ENCODE results near the gene SPDYE8.
"Not testable (repeated sequence)": the region's sequence is repeated elsewhere in the genome, so short reads cannot be mapped to it uniquely, and the experiment has no call there.

Gene SPDYE8

GRCh38 chr7:73029666-73030065 lies at the start of gene SPDYE8:
Gene SPDYE8, minus strand, starts transcription at chr7:73029766. Its CDS starts 1,800 bp downstream, at chr7:73027966.
- H3K27ac ChIP-seq, result not testable (repeated sequence)

- not testable (repeated sequence) for H3K27ac ChIP-seq
These were observed 28.2 kb upstream of the SPDYE8 start, which contains the start of gene SPDYE11 for GRCh38 chr7:73057811-73058210. Gene SPDYE11, minus strand, starts transcription at chr7:73057911. Its CDS starts 1,800 bp downstream, at chr7:73056111.

- peak overlapping the region; percentile 86 for H3K27ac ChIP-seq
These were observed 23.1 kb downstream of the SPDYE8 start for GRCh38 chr7:73006491-73006890.

- H3K27ac ChIP-seq, result peak overlapping the region; percentile 86
These were observed 23.7 kb downstream of the SPDYE8 start for GRCh38 chr7:73005693-73006447.

- H3K27ac ChIP-seq, result peak overlapping the region; percentile 86
These were observed 24.2 kb downstream of the SPDYE8 start for GRCh38 chr7:73005356-73005692.

- H3K27ac ChIP-seq, result not testable (repeated sequence)
These were observed 31.6 kb downstream of the SPDYE8 start for GRCh38 chr7:72997887-72998468.

GRCh38 chr7:72997447-72997846 lies 32.1 kb downstream of the SPDYE8 start:
- H3K27ac ChIP-seq, result not testable (repeated sequence)

GRCh38 chr7:72995484-72995883 lies 34.1 kb downstream of the SPDYE8 start:
- H3K27ac ChIP-seq, result not testable (repeated sequence)

- not testable (repeated sequence) for H3K27ac ChIP-seq
These were observed 39.2 kb downstream of the SPDYE8 start for GRCh38 chr7:72990146-72990913.

- not testable (repeated sequence) for H3K27ac ChIP-seq
These were observed 47.5 kb downstream of the SPDYE8 start for GRCh38 chr7:72982084-72982483.

- H3K27ac ChIP-seq, result not testable (repeated sequence)
These were observed 49.2 kb downstream of the SPDYE8 start for GRCh38 chr7:72980382-72980781.

- not testable (repeated sequence) for H3K27ac ChIP-seq
These were observed 53.1 kb downstream of the SPDYE8 start for GRCh38 chr7:72976434-72976833.

- H3K27ac ChIP-seq, result not testable (repeated sequence)
These were observed 53.8 kb downstream of the SPDYE8 start for GRCh38 chr7:72975656-72976286.

GRCh38 chr7:72974781-72975180 lies 54.8 kb downstream of the SPDYE8 start:
- not testable (repeated sequence) for H3K27ac ChIP-seq

- not testable (repeated sequence) for H3K27ac ChIP-seq
These were observed 58.1 kb downstream of the SPDYE8 start for GRCh38 chr7:72971505-72971904.

Data from 22Rv1 (cell line).